ENCODE results near the gene AIRE.

DNA sequence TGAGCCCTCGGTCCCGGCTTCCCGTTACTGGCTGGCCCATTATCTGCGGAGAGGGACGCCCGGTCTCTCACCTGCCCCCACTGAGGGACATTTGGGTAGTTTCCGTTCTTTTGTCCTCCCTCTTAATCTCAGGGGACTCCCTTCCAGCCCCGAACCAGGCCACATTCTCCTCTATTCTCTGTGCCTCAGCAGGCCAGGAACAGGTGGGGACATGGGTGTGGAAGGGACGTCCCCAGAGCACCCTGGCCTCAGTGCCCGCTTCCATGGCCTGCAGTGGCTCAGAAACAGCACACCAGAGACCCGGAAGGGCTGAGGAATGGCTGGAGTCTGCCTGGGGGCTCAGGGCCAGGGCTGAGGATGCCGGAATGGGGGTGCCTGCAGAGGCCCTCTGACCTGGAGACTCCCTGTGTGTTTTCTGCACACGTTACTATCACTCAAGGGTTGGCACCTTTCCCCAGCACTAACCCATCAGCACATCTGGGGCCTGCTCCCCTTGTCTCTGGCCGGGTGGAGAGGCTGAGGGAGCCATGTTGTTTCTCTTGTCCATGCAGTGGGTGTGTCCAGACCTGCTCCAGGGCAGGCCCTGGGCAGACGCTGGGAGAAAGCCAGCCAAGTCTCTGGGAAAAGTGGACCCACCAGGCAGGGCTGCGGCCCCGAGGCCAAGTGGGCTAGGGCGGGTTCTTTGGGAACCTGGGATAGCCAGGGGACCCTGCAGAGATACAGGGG lies 14.0 kb upstream of the AIRE start:
- TF ChIP-seq, protein P1, sequence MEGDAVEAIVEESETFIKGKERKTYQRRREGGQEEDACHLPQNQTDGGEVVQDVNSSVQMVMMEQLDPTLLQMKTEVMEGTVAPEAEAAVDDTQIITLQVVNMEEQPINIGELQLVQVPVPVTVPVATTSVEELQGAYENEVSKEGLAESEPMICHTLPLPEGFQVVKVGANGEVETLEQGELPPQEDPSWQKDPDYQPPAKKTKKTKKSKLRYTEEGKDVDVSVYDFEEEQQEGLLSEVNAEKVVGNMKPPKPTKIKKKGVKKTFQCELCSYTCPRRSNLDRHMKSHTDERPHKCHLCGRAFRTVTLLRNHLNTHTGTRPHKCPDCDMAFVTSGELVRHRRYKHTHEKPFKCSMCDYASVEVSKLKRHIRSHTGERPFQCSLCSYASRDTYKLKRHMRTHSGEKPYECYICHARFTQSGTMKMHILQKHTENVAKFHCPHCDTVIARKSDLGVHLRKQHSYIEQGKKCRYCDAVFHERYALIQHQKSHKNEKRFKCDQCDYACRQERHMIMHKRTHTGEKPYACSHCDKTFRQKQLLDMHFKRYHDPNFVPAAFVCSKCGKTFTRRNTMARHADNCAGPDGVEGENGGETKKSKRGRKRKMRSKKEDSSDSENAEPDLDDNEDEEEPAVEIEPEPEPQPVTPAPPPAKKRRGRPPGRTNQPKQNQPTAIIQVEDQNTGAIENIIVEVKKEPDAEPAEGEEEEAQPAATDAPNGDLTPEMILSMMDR (IDR thresholded peaks at IDR 0.05) = no peak
- no peak for TF ChIP-seq POLR2A (IDR thresholded peaks at IDR 0.05)
